Astrocyte (in vitro differentiated cells and primary cell): ENCODE results near the gene CDK14. TPM values are rescaled to one million over a fixed set of nuclear protein-coding genes. Genes with fewer than 3 reads are reported as not detected.

Source experiments
- DNase-seq: peaks from one replicate; pipeline ENCODE4 v3.0.0-alpha.2; 2010; ENCODE audit warnings: low read depth
- FAIRE-seq: peaks from 2 replicates; lab custom pipeline; 2011; peaks lifted over from hg19 to GRCh38; lab: Jason Lieb, UNC
- H2AFZ ChIP-seq: 2 replicates; pipeline ENCODE4 v1.6.0; 2012; ENCODE audit warnings: low read depth, low read length, inconsistent platforms
- H3K27ac ChIP-seq: 2 replicates; pipeline ENCODE4 v1.5.1; 2011; ENCODE audit warnings: low read depth, low read length, inconsistent platforms
- H3K27me3 ChIP-seq: 2 replicates; pipeline ENCODE4 v1.6.0; 2011; ENCODE audit warnings: low read length, inconsistent platforms; ENCODE audit not compliant: insufficient read depth
- H3K36me3 ChIP-seq: 2 replicates; pipeline ENCODE4 v1.5.1; 2011; ENCODE audit warnings: low read length, inconsistent platforms; ENCODE audit not compliant: insufficient read depth
- H3K4me1 ChIP-seq: 2 replicates; pipeline ENCODE4 v1.5.1; 2011; ENCODE audit warnings: low read length, inconsistent platforms; ENCODE audit not compliant: insufficient read depth
- H3K4me2 ChIP-seq: 2 replicates; pipeline ENCODE4 v1.6.0; 2012; ENCODE audit warnings: low read length, inconsistent platforms
- H3K4me3 ChIP-seq: 2 replicates; pipeline ENCODE4 v1.5.1; 2011; ENCODE audit warnings: low read depth, mild to moderate bottlenecking, low read length, inconsistent platforms; ENCODE audit not compliant: insufficient read depth
- H3K79me2 ChIP-seq: 2 replicates; pipeline ENCODE4 v1.6.0; 2012; ENCODE audit warnings: mild to moderate bottlenecking, low read length, inconsistent platforms; ENCODE audit not compliant: insufficient read depth
- H3K9ac ChIP-seq: 2 replicates; pipeline ENCODE4 v1.6.0; 2012; ENCODE audit warnings: mild to moderate bottlenecking, low read length, inconsistent platforms
- H3K9me3 ChIP-seq: 2 replicates; pipeline ENCODE4 v1.5.1; 2012; ENCODE audit warnings: low read depth, mild to moderate bottlenecking, low read length, inconsistent platforms; ENCODE audit not compliant: insufficient read depth
- H4K20me1 ChIP-seq: 2 replicates; pipeline ENCODE4 v1.6.0; 2012; ENCODE audit warnings: low read length, inconsistent platforms; ENCODE audit not compliant: insufficient read depth
- H3K27ac Mint-ChIP-seq: one replicate; pipeline ENCODE4 v1.8.0; 2021; ENCODE audit warnings: mild to moderate bottlenecking, mixed read lengths; ENCODE audit not compliant: unreplicated experiment
- H3K27me3 Mint-ChIP-seq: one replicate; pipeline ENCODE4 v1.8.0; 2021; ENCODE audit warnings: low read depth, mixed read lengths; ENCODE audit not compliant: unreplicated experiment
- H3K36me3 Mint-ChIP-seq: one replicate; pipeline ENCODE4 v1.8.0; 2021; ENCODE audit warnings: low read depth, mixed read lengths; ENCODE audit not compliant: unreplicated experiment
- H3K4me1 Mint-ChIP-seq: one replicate; pipeline ENCODE4 v1.8.0; 2021; ENCODE audit warnings: low read depth, mixed read lengths; ENCODE audit not compliant: unreplicated experiment
- H3K4me3 Mint-ChIP-seq: one replicate; pipeline ENCODE4 v1.8.0; 2021; ENCODE audit warnings: mild to moderate bottlenecking, moderate library complexity, mixed read lengths; ENCODE audit not compliant: unreplicated experiment
- H3K9me3 Mint-ChIP-seq: one replicate; pipeline ENCODE4 v1.8.0; 2021; ENCODE audit warnings: mild to moderate bottlenecking, mixed read lengths; ENCODE audit not compliant: unreplicated experiment
- EZH2 ChIP-seq: IDR thresholded peaks from 2 replicates; pipeline ENCODE4 v1.6.1; 2012; ENCODE audit warnings: mild to moderate bottlenecking, low read length, inconsistent platforms; ENCODE audit not compliant: insufficient read depth
- total RNA-seq: library from RNA; stranded (reverse); gene quantifications from 2 replicates; pipeline ENCODE4 v1.2.1, GENCODE V29; 2021
- TF ChIP-seq, protein P1 (sequence below): IDR thresholded peaks from 2 replicates; pipeline ENCODE4 v1.5.1; 2011; ENCODE audit warnings: low read depth, mild to moderate bottlenecking, inconsistent platforms, low read length, moderate library complexity; ENCODE audit not compliant: insufficient read depth

The CDK14 gene
- total RNA-seq, 1 donor from 2014 or later, result 30.2 TPM

- H3K9me3 ChIP-seq, result no peaks in the 10 kb centered on the region
- H3K27me3 ChIP-seq, result no peaks in the 10 kb centered on the region
- H3K9ac ChIP-seq, result no peak overlapping the region
- no peaks in the 10 kb centered on the region for H4K20me1 ChIP-seq
- Mint-ChIP-seq H3K27ac (no peak overlapping the region), H3K4me1 (peaks cover 9% of the 10 kb centered on the region), H3K4me3 (no peak overlapping the region), H3K27me3 (no peaks in the 10 kb centered on the region), H3K36me3 (peaks cover 2% of the 10 kb centered on the region), H3K9me3 (no peaks in the 10 kb centered on the region)
- no peak overlapping the region for H3K4me3 ChIP-seq
- DNase-seq (no peak), FAIRE-seq (no peak)
- H3K79me2 ChIP-seq, result no peaks in the 10 kb centered on the region
- TF ChIP-seq EZH2, result no peak
- TF ChIP-seq, protein P1, sequence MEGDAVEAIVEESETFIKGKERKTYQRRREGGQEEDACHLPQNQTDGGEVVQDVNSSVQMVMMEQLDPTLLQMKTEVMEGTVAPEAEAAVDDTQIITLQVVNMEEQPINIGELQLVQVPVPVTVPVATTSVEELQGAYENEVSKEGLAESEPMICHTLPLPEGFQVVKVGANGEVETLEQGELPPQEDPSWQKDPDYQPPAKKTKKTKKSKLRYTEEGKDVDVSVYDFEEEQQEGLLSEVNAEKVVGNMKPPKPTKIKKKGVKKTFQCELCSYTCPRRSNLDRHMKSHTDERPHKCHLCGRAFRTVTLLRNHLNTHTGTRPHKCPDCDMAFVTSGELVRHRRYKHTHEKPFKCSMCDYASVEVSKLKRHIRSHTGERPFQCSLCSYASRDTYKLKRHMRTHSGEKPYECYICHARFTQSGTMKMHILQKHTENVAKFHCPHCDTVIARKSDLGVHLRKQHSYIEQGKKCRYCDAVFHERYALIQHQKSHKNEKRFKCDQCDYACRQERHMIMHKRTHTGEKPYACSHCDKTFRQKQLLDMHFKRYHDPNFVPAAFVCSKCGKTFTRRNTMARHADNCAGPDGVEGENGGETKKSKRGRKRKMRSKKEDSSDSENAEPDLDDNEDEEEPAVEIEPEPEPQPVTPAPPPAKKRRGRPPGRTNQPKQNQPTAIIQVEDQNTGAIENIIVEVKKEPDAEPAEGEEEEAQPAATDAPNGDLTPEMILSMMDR, result no peak
- no peak overlapping the region for H3K27ac ChIP-seq
- H3K4me2 ChIP-seq, result no peak overlapping the region
- H2AFZ ChIP-seq, result no peak overlapping the region
- H3K36me3 ChIP-seq, result no peaks in the 10 kb centered on the region
- H3K4me1 ChIP-seq, result no peaks in the 10 kb centered on the region
Observed at GRCh38 chr7:91055219-91055618, 459.1 kb downstream of the CDK14 start.

DNA sequence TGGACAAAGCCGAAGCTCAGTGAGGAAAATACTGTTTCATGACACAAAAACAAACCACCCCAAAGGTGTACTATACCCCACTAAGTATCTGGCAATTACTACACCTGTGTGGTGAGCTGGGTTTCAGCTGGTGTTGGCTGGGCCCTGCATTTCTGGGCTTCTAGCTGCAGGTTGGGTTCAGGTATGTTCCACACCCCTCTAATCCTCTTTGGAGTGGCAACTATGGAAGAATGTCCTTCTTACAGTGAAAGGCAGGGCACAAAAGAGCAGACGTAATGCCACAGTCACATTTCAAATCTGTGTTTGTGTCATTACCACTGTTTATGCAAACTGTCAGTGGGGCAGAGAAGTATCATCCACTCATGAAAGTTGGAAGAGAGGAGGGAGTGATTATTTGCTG lies 466.6 kb downstream of the CDK14 start:
- H3K27me3 ChIP-seq, result no peaks in the 10 kb centered on the region
- H3K4me3 ChIP-seq, result no peak overlapping the region
- H3K4me2 ChIP-seq, result no peak overlapping the region
- FAIRE-seq (no peak), DNase-seq (no peak)
- Mint-ChIP-seq H3K27me3 (no peaks in the 10 kb centered on the region), H3K27ac (no peak overlapping the region), H3K4me3 (no peak overlapping the region), H3K9me3 (peaks cover 3% of the 10 kb centered on the region), H3K36me3 (peaks cover 9% of the 10 kb centered on the region), H3K4me1 (peaks cover 8% of the 10 kb centered on the region)
- TF ChIP-seq EZH2, result no peak
- TF ChIP-seq, protein P1, result no peak
- H3K9me3 ChIP-seq, result no peaks in the 10 kb centered on the region
- H4K20me1 ChIP-seq, result no peaks in the 10 kb centered on the region
- no peaks in the 10 kb centered on the region for H3K4me1 ChIP-seq
- H3K9ac ChIP-seq, result no peak overlapping the region
- no peaks in the 10 kb centered on the region for H3K36me3 ChIP-seq
- no peak overlapping the region for H3K27ac ChIP-seq
- H3K79me2 ChIP-seq, result no peaks in the 10 kb centered on the region
- H2AFZ ChIP-seq, result no peak overlapping the region

- H3K9me3 ChIP-seq, result no peaks in the 10 kb centered on the region
- H3K4me1 ChIP-seq, result no peaks in the 10 kb centered on the region
- Mint-ChIP-seq H3K36me3 (peaks cover 9% of the 10 kb centered on the region), H3K27ac (no peak overlapping the region), H3K4me1 (peaks cover 11% of the 10 kb centered on the region), H3K4me3 (no peak overlapping the region), H3K27me3 (no peaks in the 10 kb centered on the region), H3K9me3 (peaks cover 3% of the 10 kb centered on the region)
- H3K9ac ChIP-seq, result no peak overlapping the region
- no peaks in the 10 kb centered on the region for H3K36me3 ChIP-seq
- no peaks in the 10 kb centered on the region for H3K79me2 ChIP-seq
- no peak overlapping the region for H3K4me3 ChIP-seq
- no peak overlapping the region for H2AFZ ChIP-seq
- DNase-seq (no peak), FAIRE-seq (no peak)
- no peak overlapping the region for H3K27ac ChIP-seq
- no peaks in the 10 kb centered on the region for H3K27me3 ChIP-seq
- no peaks in the 10 kb centered on the region for H4K20me1 ChIP-seq
- TF ChIP-seq, protein P1, result no peak
- TF ChIP-seq EZH2, result no peak
- no peak overlapping the region for H3K4me2 ChIP-seq
Observed at GRCh38 chr7:91064052-91064451, 467.9 kb downstream of the CDK14 start.
